SH-SY5Y (cell line): ENCODE measurements around the gene GADD45B.

Experiments used
- GATA2 ChIP-seq: IDR thresholded peaks from 2 replicates; pipeline ENCODE4 v1.6.1; 2011; ENCODE audit warnings: mild to moderate bottlenecking, low read depth, low read length
- GATA3 ChIP-seq: IDR thresholded peaks from 2 replicates; pipeline ENCODE4 v1.6.1; 2011; ENCODE audit warnings: low read depth, mild to moderate bottlenecking, low read length, moderate library complexity

GADD45B gene

DNA sequence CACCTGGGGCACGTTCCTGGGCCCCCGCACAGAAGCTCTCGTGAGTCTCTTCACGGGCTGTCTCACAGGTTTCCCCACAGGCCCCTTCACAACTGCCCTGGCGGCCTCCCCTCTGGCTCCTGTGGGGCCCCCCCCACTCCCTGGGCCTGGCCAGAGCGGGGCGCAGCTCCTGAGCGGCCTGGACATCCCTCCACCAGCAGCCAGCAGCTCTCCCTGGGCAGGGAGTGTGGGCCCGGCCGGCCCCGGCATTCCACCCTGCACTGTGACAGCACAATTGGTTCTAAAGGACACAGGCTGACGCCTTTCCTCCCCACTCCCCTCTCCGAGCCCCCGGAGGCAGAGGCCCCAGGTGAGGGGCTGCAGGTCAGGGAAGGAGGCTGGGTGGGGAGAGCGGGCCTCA is 39.0 kb upstream of the GADD45B start:
- TF ChIP-seq GATA2 = no peak
- TF ChIP-seq GATA3 = no peak

DNA sequence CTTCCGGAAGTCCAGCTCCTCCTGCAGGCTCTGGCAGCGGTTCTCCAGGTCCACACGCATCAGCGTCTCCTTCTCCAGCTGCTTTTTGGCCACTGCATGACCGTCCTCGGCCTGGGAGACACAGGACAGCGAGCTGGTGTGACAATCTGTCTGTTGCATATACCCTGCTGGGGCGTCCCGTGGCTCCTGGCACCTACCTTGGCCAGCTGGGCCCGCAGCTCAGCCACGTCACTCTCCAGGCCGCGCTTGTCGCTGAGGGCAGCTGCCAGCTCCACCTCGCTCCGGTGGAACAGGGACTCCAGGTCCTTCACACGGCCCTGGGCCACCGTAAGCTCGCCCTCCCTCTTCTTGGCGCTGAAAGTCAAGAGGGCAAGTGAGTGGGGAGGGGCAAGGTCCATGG is 37.7 kb upstream of the GADD45B start:
- TF ChIP-seq GATA3 = no peak
- TF ChIP-seq GATA2 = no peak

DNA sequence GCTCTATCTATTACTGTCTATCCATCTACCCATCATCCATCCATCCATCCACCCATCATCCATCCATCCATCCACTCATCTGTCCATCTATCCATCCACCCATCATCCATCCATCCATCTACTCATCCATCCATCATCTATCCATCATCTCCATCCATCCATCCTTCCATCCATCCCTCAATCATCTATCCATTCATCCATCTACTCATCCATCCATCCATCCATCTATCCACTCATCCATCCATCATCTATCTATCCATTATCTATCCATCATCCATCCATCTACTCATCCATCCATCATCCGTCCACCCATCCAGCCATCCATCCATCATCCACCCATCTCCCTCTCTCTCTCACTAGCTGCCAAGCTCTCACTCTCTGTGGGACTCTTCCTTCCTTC is 35.4 kb upstream of the GADD45B start:
- TF ChIP-seq GATA2 = no peak
- no peak for TF ChIP-seq GATA3

- TF ChIP-seq GATA2 (no peak), GATA3 (no peak)
Measured at GRCh38 chr19:2441096-2441752, 34.7 kb upstream of the GADD45B start.

DNA sequence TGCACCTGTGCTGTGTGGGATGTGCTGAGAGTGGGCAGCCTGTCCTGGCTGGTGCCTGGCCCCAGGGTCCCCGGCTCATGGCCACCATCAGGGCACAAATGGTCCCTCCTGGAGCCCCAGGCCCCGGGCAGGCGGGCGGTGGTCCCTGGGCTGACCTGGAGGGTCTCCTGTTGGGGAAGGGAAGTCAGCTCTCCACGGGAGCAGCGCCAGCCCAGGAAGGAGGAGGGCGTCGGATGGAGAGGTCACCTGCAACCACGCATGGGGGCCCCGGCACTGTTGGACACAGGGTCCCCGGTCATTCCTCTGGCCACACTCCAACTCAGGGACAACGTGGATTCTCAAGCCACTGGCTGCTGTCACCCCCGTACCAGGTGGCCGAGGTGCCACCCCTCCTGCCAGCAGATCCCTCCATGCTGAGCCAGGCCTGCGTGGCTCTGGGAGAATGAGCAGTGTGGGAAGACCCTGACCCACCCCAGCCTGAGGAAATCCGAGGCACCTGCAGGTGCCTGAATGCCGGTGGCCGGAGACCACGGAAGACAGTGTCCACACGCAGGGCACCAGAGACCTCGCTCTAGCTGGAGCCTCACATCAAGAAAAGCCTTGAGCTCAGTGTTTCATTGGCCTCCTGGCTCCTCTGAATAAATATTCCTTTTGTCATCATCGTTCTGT is 32.7 kb upstream of the GADD45B start:
- no peak for TF ChIP-seq GATA3
- no peak for TF ChIP-seq GATA2

DNA sequence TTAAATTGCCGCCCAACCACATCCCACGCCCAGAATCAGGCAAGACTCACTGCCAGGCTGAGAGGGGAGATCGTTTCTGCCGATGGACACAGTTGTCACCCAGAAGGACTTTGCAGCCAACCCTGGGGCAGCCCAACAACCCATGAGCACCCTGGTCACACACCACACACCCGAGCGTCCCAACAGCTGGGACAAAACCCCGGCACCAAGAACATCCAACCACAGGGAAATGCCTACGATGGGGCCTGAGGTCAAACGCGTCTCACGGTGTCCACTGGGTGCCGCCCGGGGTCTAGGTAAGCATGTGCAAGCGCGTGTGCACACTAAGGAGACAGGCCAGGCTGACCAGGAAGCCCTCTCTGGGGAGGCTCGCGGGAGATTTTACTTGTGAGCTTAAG is 32.1 kb upstream of the GADD45B start:
- TF ChIP-seq GATA2 (no peak), GATA3 (no peak)

- TF ChIP-seq GATA3 = no peak
- TF ChIP-seq GATA2 = no peak
Measured at GRCh38 chr19:2444251-2445002, 31.5 kb upstream of the GADD45B start.

GRCh38 chr19:2446381-2446780 is 29.5 kb upstream of the GADD45B start:
- TF ChIP-seq GATA3 = no peak
- no peak for TF ChIP-seq GATA2

- TF ChIP-seq GATA2 (no peak), GATA3 (no peak)
Measured at GRCh38 chr19:2449019-2449418, 26.9 kb upstream of the GADD45B start.

- TF ChIP-seq GATA3 (no peak), GATA2 (no peak)
Measured at GRCh38 chr19:2451138-2451537, 24.8 kb upstream of the GADD45B start.

GRCh38 chr19:2451741-2452140 is 24.2 kb upstream of the GADD45B start:
- no peak for TF ChIP-seq GATA3
- no peak for TF ChIP-seq GATA2

GRCh38 chr19:2453431-2454025 is 22.4 kb upstream of the GADD45B start:
- TF ChIP-seq GATA3 (no peak), GATA2 (no peak)

DNA sequence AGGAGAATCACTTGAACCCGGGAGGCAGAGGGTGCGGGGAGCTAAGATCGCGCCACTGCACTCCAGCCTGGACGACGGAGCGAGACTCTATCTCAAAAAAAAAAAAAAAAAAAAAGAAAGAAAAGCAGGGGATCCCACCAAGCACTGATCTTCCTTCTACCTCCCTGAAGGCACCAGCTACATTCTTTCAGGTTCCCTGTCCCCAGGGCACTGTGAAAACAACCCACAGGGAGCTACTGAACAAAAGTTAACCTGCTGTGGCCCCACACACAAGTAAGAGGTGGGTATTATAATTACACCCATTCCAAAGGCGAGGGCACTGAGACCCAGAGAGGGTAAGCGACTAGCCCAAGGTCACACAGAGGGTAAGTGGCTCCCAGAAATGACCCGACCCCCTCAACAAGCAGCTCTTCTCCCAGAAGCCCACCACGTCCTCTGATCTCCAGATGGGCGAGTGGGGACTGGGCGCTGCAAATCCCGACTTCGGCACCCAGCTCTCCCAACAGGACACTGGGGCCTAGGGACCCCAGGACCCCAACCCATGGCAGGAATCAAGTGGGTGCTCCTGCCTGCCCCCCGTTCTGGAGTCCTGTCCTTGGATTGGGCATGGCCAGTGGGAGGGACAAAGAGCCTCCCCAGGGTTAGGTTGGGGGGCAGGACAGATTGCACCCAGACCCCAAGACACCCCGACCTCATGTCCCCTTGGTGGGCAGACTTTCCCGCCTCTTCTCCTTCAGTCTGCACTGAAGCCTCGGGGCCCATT is 21.5 kb upstream of the GADD45B start:
- TF ChIP-seq GATA3 (no peak), GATA2 (no peak)
